Hepatocyte (in vitro differentiated cells): ENCODE results near the gene GALT. TPM values are rescaled to one million over a fixed set of nuclear protein-coding genes. Genes with fewer than 3 reads are reported as not detected.

Experiments used
- DNase-seq: peaks from one replicate; pipeline ENCODE4 v3.0.0-alpha.2; 2016; ENCODE audit warnings: low spot score
- H2AFZ ChIP-seq: fragments of 200-600 bp; sonication (generic); 2 replicates; pipeline ENCODE4 v1.6.0; 2016; ENCODE audit warnings: antibody characterized with exemption, mild to moderate bottlenecking
- H3K27ac ChIP-seq: fragments of 200-600 bp; sonication (generic); 2 replicates; pipeline ENCODE4 v1.5.1; 2016; ENCODE audit warnings: mild to moderate bottlenecking
- H3K27me3 ChIP-seq: fragments of 200-600 bp; sonication (generic); 2 replicates; pipeline ENCODE4 v1.6.1; 2016
- H3K36me3 ChIP-seq: fragments of 200-600 bp; sonication (generic); replicated peaks from 2 replicates; pipeline ENCODE4 v1.5.1; 2016; ENCODE audit warnings: low read depth; ENCODE audit not compliant: insufficient read depth
- H3K4me1 ChIP-seq: fragments of 200-600 bp; sonication (generic); 2 replicates; pipeline ENCODE4 v1.5.1; 2016; ENCODE audit warnings: mild to moderate bottlenecking, moderate library complexity; ENCODE audit not compliant: insufficient read depth
- H3K4me2 ChIP-seq: fragments of 200-600 bp; sonication (generic); 2 replicates; pipeline ENCODE4 v1.6.0; 2016
- H3K4me3 ChIP-seq: fragments of 200-600 bp; sonication (generic); 2 replicates; pipeline ENCODE4 v1.5.1; 2016; ENCODE audit warnings: mild to moderate bottlenecking
- H3K79me2 ChIP-seq: fragments of 200-600 bp; sonication (generic); 2 replicates; pipeline ENCODE4 v1.6.0; 2017; ENCODE audit warnings: mild to moderate bottlenecking
- H3K9me2 ChIP-seq: fragments of 200-600 bp; sonication (generic); replicated peaks from 2 replicates; pipeline ENCODE4 v1.6.0; 2017; ENCODE audit warnings: mild to moderate bottlenecking; ENCODE audit not compliant: insufficient read depth
- H3K9me3 ChIP-seq: fragments of 200-600 bp; sonication (generic); 2 replicates; pipeline ENCODE4 v1.5.1; 2016; ENCODE audit warnings: low read depth, mild to moderate bottlenecking
- H4K20me1 ChIP-seq: fragments of 200-600 bp; sonication (generic); 2 replicates; pipeline ENCODE4 v1.6.0; 2016; ENCODE audit warnings: mild to moderate bottlenecking; ENCODE audit not compliant: insufficient read depth, poor library complexity, severe bottlenecking
- EZH2 ChIP-seq: fragments of 200-600 bp; sonication (generic); IDR thresholded peaks from 2 replicates; pipeline ENCODE4 v1.6.1; 2016; ENCODE audit warnings: antibody characterized with exemption, mild to moderate bottlenecking, borderline replicate concordance
- EZH2phosphoT487 ChIP-seq: fragments of 200-600 bp; sonication (generic); IDR thresholded peaks from one replicate; pipeline ENCODE4 v1.6.1; 2018; ENCODE audit warnings: antibody characterized with exemption, mild to moderate bottlenecking, low read depth, moderate library complexity; ENCODE audit not compliant: unreplicated experiment, severe bottlenecking
- WGBS: methylation state at CpG from one replicate; pipeline ENCODE4 v1.1.6; 2016; ENCODE audit warnings: low lambda C conversion rate; ENCODE audit errors: missing lambda C conversion rate; 5-methylcytosine and 5-hydroxymethylcytosine counted together
- polyA plus RNA-seq: library from polyadenylated mRNA; unstranded; fragments of >200 nt; fragmentation: Nextera tagmentation; extraction: Ambion mirVana; gene quantifications from 2 replicates; pipeline ENCODE4 v1.2.1, GENCODE V29; 2016
- total RNA-seq: library from RNA; depleted of rRNA; stranded (reverse); fragments of >200 nt; gene quantifications from 2 replicates; pipeline ENCODE4 v1.2.3, GENCODE V29; 2014
- TF ChIP-seq, protein P1 (sequence below): fragments of 200-600 bp; sonication (generic); IDR thresholded peaks from 2 replicates; pipeline ENCODE4 v1.5.1; 2016; ENCODE audit warnings: antibody characterized with exemption, mild to moderate bottlenecking; ENCODE audit not compliant: poor library complexity

Gene GALT
- total and polyA plus RNA-seq, 2 experiments from 2014 or later, result 46.1 to 121 TPM

DNA sequence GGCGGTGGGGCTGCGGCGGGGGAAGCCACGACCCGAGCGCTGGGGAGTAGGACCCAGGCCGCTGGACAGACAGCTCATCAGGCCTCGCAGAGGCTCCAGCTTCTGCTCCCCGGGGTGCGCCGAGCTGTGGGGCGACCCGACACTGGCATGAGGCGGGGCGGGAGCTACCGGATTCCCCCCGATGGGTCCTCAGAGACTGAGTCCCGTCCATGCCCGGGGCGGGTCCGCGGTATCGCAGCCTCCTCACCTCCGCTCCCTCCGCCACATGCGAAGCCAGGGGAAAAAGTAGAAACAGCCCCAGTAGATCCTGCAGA lies 18.5 kb downstream of the GALT start:
- no peak for DNase-seq
- H4K20me1 ChIP-seq, result no peaks in the 10 kb centered on the region
- H3K4me2 ChIP-seq, result peak overlapping the region; percentile 85
- H3K79me2 ChIP-seq, result peaks cover 15% of the 10 kb centered on the region
- H3K36me3 ChIP-seq, result no peaks in the 10 kb centered on the region
- H3K9me2 ChIP-seq, result no peaks in the 10 kb centered on the region
- no peaks in the 10 kb centered on the region for H3K27me3 ChIP-seq
- TF ChIP-seq, protein P1, sequence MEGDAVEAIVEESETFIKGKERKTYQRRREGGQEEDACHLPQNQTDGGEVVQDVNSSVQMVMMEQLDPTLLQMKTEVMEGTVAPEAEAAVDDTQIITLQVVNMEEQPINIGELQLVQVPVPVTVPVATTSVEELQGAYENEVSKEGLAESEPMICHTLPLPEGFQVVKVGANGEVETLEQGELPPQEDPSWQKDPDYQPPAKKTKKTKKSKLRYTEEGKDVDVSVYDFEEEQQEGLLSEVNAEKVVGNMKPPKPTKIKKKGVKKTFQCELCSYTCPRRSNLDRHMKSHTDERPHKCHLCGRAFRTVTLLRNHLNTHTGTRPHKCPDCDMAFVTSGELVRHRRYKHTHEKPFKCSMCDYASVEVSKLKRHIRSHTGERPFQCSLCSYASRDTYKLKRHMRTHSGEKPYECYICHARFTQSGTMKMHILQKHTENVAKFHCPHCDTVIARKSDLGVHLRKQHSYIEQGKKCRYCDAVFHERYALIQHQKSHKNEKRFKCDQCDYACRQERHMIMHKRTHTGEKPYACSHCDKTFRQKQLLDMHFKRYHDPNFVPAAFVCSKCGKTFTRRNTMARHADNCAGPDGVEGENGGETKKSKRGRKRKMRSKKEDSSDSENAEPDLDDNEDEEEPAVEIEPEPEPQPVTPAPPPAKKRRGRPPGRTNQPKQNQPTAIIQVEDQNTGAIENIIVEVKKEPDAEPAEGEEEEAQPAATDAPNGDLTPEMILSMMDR, result no peak
- TF ChIP-seq EZH2phosphoT487, result no peak
- TF ChIP-seq EZH2, result no peak
- peak overlapping the region; percentile 74 for H2AFZ ChIP-seq
- H3K4me1 ChIP-seq, result peaks cover 15% of the 10 kb centered on the region
- H3K27ac ChIP-seq, result peak overlapping the region; percentile 99
- no peaks in the 10 kb centered on the region for H3K9me3 ChIP-seq
- peak overlapping the region; percentile 76 for H3K4me3 ChIP-seq
- WGBS, result 1% methylated on average over 24 of the region's 26 CpGs

DNA sequence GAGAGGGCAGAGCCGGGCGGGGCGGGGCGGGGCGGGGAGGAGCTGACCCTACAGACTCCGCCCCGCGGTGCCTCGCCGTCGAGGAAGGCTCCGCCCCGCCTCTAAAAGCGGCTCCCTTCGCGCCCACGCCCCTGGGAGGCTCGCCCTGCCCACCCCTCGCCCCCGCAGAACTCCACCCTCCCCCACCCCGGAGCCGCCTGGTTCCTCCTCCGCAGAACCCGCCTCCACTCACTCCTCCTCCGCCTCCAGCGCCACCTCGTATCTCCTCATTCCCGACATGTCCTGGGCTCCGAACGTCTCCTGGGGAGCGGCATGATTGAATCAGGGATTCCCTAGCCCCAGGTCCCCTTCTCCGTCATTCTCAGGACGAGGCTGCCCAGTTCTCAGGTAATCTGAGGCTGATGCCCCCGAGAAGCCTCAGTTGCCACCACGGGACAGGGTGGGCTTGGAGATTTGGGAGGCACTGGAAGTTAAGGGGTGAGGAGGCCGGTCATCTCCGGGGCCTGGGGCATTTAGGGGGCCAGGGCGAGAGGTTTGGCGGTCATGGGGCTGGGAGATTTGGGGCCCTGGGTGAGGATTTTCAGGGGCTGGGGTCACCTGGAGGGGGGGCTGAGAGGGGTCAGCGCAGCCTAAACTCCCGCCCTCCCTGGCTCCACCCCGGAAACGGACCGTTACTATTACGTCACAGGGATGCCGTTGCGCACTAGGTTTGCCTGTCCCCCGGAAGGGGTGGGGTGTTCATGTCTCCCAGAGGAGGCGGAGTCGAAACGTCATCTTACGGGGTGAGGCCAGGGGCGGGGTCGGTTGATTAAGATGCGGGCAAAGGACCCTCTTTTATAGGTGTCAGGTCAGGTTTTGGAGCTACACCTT lies 19.1 kb downstream of the GALT start:
- TF ChIP-seq, protein P1, result no peak
- no peak for TF ChIP-seq EZH2phosphoT487
- TF ChIP-seq EZH2, result no peak
- H3K27me3 ChIP-seq, result no peaks in the 10 kb centered on the region
- H3K9me3 ChIP-seq, result no peaks in the 10 kb centered on the region
- peak; percentile 99 for DNase-seq
- H3K27ac ChIP-seq, result peak overlapping the region; percentile 99
- H2AFZ ChIP-seq, result peak overlapping the region; percentile 92
- peak overlapping the region; percentile 69 for H3K4me3 ChIP-seq
- no peaks in the 10 kb centered on the region for H3K36me3 ChIP-seq
- peaks cover 15% of the 10 kb centered on the region for H3K4me1 ChIP-seq
- H3K79me2 ChIP-seq, result peaks cover 15% of the 10 kb centered on the region
- no peaks in the 10 kb centered on the region for H3K9me2 ChIP-seq
- no peaks in the 10 kb centered on the region for H4K20me1 ChIP-seq
- 0% methylated on average over 18 of the region's 55 CpGs for WGBS
- H3K4me2 ChIP-seq, result peak overlapping the region; percentile 85

DNA sequence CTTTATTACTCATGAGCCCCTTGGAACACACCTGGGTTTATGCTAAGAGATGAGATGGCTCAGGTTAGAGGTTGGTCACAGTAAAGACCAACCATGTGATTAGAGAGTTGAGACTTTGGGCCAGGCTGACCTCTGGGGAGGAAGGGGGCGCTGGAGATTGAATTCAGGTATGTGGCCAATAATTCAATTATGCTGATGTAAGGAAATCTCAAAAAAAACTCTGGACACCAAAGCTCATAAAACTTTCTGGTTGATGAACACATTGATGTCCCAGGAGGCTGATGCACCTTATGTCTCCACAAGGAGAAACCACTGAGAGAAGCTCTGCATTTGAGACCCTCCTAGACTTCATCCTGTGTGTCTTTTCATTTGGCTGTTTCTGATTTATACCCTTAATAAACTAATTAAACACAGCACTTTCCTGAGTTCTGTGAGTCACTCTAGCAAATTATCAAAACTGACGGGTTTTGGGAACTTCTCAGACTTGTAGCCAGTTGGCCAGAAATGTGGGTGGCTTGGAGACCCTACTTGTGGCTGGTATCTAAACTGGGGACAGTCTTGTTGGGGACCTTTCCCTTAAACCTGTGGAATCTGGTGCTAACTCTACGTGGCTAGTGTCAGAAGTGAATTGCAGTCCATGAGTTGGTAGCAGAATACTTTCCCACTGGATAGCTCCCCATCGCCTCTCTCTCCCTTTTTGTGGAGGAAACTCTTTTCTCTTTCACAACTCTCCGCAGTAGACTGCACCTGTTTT lies 23.5 kb downstream of the GALT start:
- TF ChIP-seq EZH2phosphoT487, result no peak
- TF ChIP-seq, protein P1, result no peak
- TF ChIP-seq EZH2, result no peak
- Histone ChIP-seq H3K4me2 (no peak overlapping the region), H3K9me3 (no peaks in the 10 kb centered on the region), H4K20me1 (no peaks in the 10 kb centered on the region), H2AFZ (no peak overlapping the region), H3K27me3 (no peaks in the 10 kb centered on the region), H3K9me2 (no peaks in the 10 kb centered on the region), H3K4me3 (no peak overlapping the region), H3K79me2 (peaks cover 15% of the 10 kb centered on the region), H3K36me3 (no peaks in the 10 kb centered on the region), H3K4me1 (peaks cover 5% of the 10 kb centered on the region), H3K27ac (no peak overlapping the region)
- DNase-seq, result no peak
- WGBS, result 96% methylated on average over 5 of the region's 5 CpGs
